HS-5 (cell line): ENCODE measurements around the gene EML4.
"Not testable (repeated sequence)": the region's sequence is repeated elsewhere in the genome, so short reads cannot be mapped to it uniquely, and the experiment has no call there.

Source experiments
- DNase-seq: peaks from one replicate; pipeline ENCODE4 v3.0.0-alpha.2; 2012; ENCODE audit warnings: low read depth

Gene EML4

GRCh38 chr2:42169100-42169873 lies at the start of gene EML4:
EML4 (plus strand) TSS chr2:42169353; CDS start chr2:42169612, 259 bp downstream.
- DNase-seq = peak; percentile 20

GRCh38 chr2:42123426-42123825 lies 45.7 kb upstream of the EML4 start:
- no peak for DNase-seq

GRCh38 chr2:42124011-42124785 lies 45.0 kb upstream of the EML4 start:
- no peak for DNase-seq

GRCh38 chr2:42125841-42126594 lies 43.1 kb upstream of the EML4 start:
- DNase-seq = no peak

- not testable (repeated sequence) for DNase-seq
Measured at GRCh38 chr2:42126873-42127272, 42.3 kb upstream of the EML4 start.

GRCh38 chr2:42127425-42128424 lies 41.4 kb upstream of the EML4 start:
- DNase-seq = no peak

GRCh38 chr2:42128721-42129486 lies 40.2 kb upstream of the EML4 start:
- peak; percentile 41 for DNase-seq

- DNase-seq = no peak
Measured at GRCh38 chr2:42129487-42129852, 39.7 kb upstream of the EML4 start.

- DNase-seq = no peak
Measured at GRCh38 chr2:42129947-42130346, 39.2 kb upstream of the EML4 start.

GRCh38 chr2:42130858-42131257 lies 38.3 kb upstream of the EML4 start:
- not testable (repeated sequence) for DNase-seq

GRCh38 chr2:42132191-42132965 lies 36.8 kb upstream of the EML4 start:
- DNase-seq = peak; percentile 77

- peak; percentile 85 for DNase-seq
Measured at GRCh38 chr2:42132966-42133641, 36.0 kb upstream of the EML4 start.

GRCh38 chr2:42133771-42134195 lies 35.4 kb upstream of the EML4 start:
- no peak for DNase-seq

GRCh38 chr2:42134401-42134932 lies 34.7 kb upstream of the EML4 start:
- not testable (repeated sequence) for DNase-seq

GRCh38 chr2:42135381-42136312 lies 33.5 kb upstream of the EML4 start:
- DNase-seq = no peak

- no peak for DNase-seq
Measured at GRCh38 chr2:42136782-42137124, 32.4 kb upstream of the EML4 start.

- no peak for DNase-seq
Measured at GRCh38 chr2:42137125-42137841, 31.9 kb upstream of the EML4 start.
